Measurements from ENCODE around the gene TMIE. TPM values are rescaled to one million over a fixed set of nuclear protein-coding genes. Genes with fewer than 3 reads are reported as not detected.

Gene TMIE
- total and polyA plus RNA-seq, 2 donors (not counting 1 experiment from before 2014, with no cell fraction given): 0.27 to 2.0 TPM

DNA sequence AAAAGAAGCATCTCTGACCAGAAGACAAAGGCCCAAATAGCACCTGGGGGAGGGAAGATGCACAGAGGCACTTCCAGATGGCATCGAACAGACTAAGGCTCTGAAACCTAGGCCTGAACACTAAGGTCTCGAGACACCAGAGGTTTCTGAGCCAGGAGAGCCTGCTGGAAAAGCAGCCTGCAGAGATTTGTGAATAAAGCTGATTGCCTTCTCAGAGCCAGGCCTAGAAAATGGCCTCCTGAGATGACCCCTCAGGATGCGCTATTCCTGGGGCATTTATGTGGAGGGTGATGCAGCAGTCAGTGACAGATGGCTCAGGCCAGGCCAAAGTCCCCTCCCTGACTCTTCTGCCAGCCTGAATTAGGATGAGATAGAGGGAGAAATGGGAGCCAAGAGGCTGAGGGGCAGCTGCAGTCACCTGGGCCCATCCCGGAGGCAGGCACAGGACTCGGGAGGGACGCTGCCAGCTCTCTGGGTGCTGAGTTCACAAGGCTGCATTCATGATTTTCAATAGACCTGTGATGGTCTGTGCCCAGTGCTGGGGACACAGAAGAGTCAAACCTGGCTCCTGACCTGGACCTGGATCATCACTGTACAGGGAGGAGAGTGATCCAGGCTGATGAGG lies 9.6 kb downstream of the TMIE start:
- DNase-seq (ENCODE audit: low read depth in 2 of 2): no peak
- no peaks in the 10 kb centered on the region for H3K79me2 ChIP-seq (ENCODE audit: control insufficient read depth, insufficient read depth, low read length)
- H3K27me3 ChIP-seq (ENCODE audit: control insufficient read depth, insufficient read depth, low read length): peaks cover 3% of the 10 kb centered on the region
- H3K9me3 ChIP-seq (ENCODE audit: control insufficient read depth, insufficient read depth, low read depth, low read length): no peaks in the 10 kb centered on the region
- no peak overlapping the region for H3K9ac ChIP-seq (ENCODE audit: insufficient read depth, low read length)
- H4K20me1 ChIP-seq (ENCODE audit: control insufficient read depth, extremely low read depth, insufficient read depth, low read length): no peaks in the 10 kb centered on the region
- H3K4me2 ChIP-seq (ENCODE audit: extremely low read depth, insufficient read depth, low read length): no peak overlapping the region
- no peak overlapping the region for H3K27ac ChIP-seq (ENCODE audit: insufficient read depth, low read length)
- no peak for TF ChIP-seq EZH2 (IDR thresholded peaks at IDR 0.05; ENCODE audit: low read length, missing control alignments)
- TF ChIP-seq, protein P1, sequence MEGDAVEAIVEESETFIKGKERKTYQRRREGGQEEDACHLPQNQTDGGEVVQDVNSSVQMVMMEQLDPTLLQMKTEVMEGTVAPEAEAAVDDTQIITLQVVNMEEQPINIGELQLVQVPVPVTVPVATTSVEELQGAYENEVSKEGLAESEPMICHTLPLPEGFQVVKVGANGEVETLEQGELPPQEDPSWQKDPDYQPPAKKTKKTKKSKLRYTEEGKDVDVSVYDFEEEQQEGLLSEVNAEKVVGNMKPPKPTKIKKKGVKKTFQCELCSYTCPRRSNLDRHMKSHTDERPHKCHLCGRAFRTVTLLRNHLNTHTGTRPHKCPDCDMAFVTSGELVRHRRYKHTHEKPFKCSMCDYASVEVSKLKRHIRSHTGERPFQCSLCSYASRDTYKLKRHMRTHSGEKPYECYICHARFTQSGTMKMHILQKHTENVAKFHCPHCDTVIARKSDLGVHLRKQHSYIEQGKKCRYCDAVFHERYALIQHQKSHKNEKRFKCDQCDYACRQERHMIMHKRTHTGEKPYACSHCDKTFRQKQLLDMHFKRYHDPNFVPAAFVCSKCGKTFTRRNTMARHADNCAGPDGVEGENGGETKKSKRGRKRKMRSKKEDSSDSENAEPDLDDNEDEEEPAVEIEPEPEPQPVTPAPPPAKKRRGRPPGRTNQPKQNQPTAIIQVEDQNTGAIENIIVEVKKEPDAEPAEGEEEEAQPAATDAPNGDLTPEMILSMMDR (conservative IDR thresholded peaks at IDR 0.05 in 1 of 2, IDR thresholded peaks at IDR 0.05 in 1 of 2; ENCODE audit: low read depth in 1 of 2, low read length in 2 of 2): no peak
- no peak overlapping the region for H2AFZ ChIP-seq (ENCODE audit: low read length)
- no peaks in the 10 kb centered on the region for H3K4me1 ChIP-seq (ENCODE audit: control insufficient read depth, extremely low read depth, insufficient read depth, low read length)
- no peak overlapping the region for H3K4me3 ChIP-seq (replicated peaks in 1 of 4; ENCODE audit: control extremely low read depth in 1 of 4, insufficient read depth in 1 of 4, low read depth in 3 of 4, low read length in 4 of 4)
- no peaks in the 10 kb centered on the region for H3K36me3 ChIP-seq (ENCODE audit: control insufficient read depth, insufficient read depth, low read length)

DNA sequence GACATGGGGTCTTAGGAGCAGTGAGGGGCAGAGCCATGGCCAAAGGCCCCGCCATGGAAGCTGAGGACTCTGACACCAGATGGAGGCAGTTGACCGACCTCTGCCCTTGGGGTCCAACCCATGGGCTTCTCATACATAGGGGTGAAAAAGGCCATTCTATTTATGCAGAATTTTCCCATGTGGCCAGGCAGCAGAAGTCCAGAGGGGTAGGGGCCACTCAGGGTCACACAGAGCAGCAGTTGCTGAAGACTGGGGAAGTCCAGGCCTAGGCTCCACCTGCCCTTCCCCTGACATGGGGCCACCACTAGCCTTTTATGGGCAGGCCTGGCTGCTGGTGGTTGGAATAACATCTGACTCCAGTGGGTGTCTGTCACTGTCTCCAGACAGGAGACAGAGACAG lies 10.1 kb downstream of the TMIE start:
- H3K27me3 ChIP-seq (ENCODE audit: control insufficient read depth, insufficient read depth, low read length): peaks cover 3% of the 10 kb centered on the region
- DNase-seq (ENCODE audit: low read depth in 2 of 2): no peak
- no peak for TF ChIP-seq EZH2 (IDR thresholded peaks at IDR 0.05; ENCODE audit: low read length, missing control alignments)
- TF ChIP-seq, protein P1 (conservative IDR thresholded peaks at IDR 0.05 in 1 of 2, IDR thresholded peaks at IDR 0.05 in 1 of 2; ENCODE audit: low read depth in 1 of 2, low read length in 2 of 2): no peak
- no peaks in the 10 kb centered on the region for H3K9me3 ChIP-seq (ENCODE audit: control insufficient read depth, insufficient read depth, low read depth, low read length)
- no peak overlapping the region for H3K9ac ChIP-seq (ENCODE audit: insufficient read depth, low read length)
- H3K4me2 ChIP-seq (ENCODE audit: extremely low read depth, insufficient read depth, low read length): no peak overlapping the region
- H3K36me3 ChIP-seq (ENCODE audit: control insufficient read depth, insufficient read depth, low read length): no peaks in the 10 kb centered on the region
- H3K27ac ChIP-seq (ENCODE audit: insufficient read depth, low read length): no peak overlapping the region
- no peaks in the 10 kb centered on the region for H3K79me2 ChIP-seq (ENCODE audit: control insufficient read depth, insufficient read depth, low read length)
- no peak overlapping the region for H3K4me3 ChIP-seq (replicated peaks in 1 of 4; ENCODE audit: control extremely low read depth in 1 of 4, insufficient read depth in 1 of 4, low read depth in 3 of 4, low read length in 4 of 4)
- H2AFZ ChIP-seq (ENCODE audit: low read length): no peak overlapping the region
- H3K4me1 ChIP-seq (ENCODE audit: control insufficient read depth, extremely low read depth, insufficient read depth, low read length): no peaks in the 10 kb centered on the region
- no peaks in the 10 kb centered on the region for H4K20me1 ChIP-seq (ENCODE audit: control insufficient read depth, extremely low read depth, insufficient read depth, low read length)

DNA sequence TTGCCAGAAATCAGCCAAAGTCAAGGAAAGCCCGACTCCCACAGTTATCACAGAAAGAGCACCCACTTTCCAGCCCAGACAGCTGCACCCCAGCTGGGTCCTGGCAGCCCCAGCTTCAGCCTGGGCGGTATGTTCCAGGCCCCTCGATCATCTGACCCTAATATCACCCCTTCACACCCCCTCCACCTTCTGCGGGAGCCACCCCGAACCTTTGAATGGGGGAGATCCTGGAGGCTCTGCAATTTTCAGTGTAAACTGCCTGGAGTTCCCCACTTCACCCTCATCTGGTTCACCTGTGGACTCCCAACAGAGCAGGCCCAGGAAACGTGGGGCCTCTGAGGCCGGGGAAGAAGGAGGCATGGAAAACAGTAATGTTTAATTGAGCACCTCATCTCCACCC lies 10.6 kb downstream of the TMIE start:
- H3K79me2 ChIP-seq (ENCODE audit: control insufficient read depth, insufficient read depth, low read length): no peaks in the 10 kb centered on the region
- H3K4me1 ChIP-seq (ENCODE audit: control insufficient read depth, extremely low read depth, insufficient read depth, low read length): no peaks in the 10 kb centered on the region
- no peak overlapping the region for H3K4me3 ChIP-seq (replicated peaks in 1 of 4; ENCODE audit: control extremely low read depth in 1 of 4, insufficient read depth in 1 of 4, low read depth in 3 of 4, low read length in 4 of 4)
- no peak overlapping the region for H2AFZ ChIP-seq (ENCODE audit: low read length)
- DNase-seq (ENCODE audit: low read depth in 2 of 2): no peak
- no peak overlapping the region for H3K9ac ChIP-seq (ENCODE audit: insufficient read depth, low read length)
- no peak overlapping the region for H3K27ac ChIP-seq (ENCODE audit: insufficient read depth, low read length)
- no peaks in the 10 kb centered on the region for H4K20me1 ChIP-seq (ENCODE audit: control insufficient read depth, extremely low read depth, insufficient read depth, low read length)
- TF ChIP-seq, protein P1 (conservative IDR thresholded peaks at IDR 0.05 in 1 of 2, IDR thresholded peaks at IDR 0.05 in 1 of 2; ENCODE audit: low read depth in 1 of 2, low read length in 2 of 2): no peak
- TF ChIP-seq EZH2 (IDR thresholded peaks at IDR 0.05; ENCODE audit: low read length, missing control alignments): no peak
- no peaks in the 10 kb centered on the region for H3K36me3 ChIP-seq (ENCODE audit: control insufficient read depth, insufficient read depth, low read length)
- peaks cover 3% of the 10 kb centered on the region for H3K27me3 ChIP-seq (ENCODE audit: control insufficient read depth, insufficient read depth, low read length)
- no peak overlapping the region for H3K4me2 ChIP-seq (ENCODE audit: extremely low read depth, insufficient read depth, low read length)
- no peaks in the 10 kb centered on the region for H3K9me3 ChIP-seq (ENCODE audit: control insufficient read depth, insufficient read depth, low read depth, low read length)

All from fibroblast of lung (primary cell).